GM19397 (cell line): ENCODE data around the gene LRRC8D.
A peak's percentile ranks its signal among the peaks of the same experiment; 100 is the strongest.

ENCODE experiments used
- ATAC-seq: cut with Tn5 transposase; IDR thresholded peaks from one replicate; pipeline ENCODE4 v1.9.1; 2021; ENCODE audit warnings: mild to moderate bottlenecking, moderate library complexity; ENCODE audit not compliant: unreplicated experiment

The LRRC8D gene

GRCh38 chr1:89934461-89934860 lies 113.6 kb downstream of the LRRC8D start:
- ATAC-seq, result no peak

- no peak for ATAC-seq
Observed at GRCh38 chr1:89935235-89935634, 114.4 kb downstream of the LRRC8D start.

- ATAC-seq, result no peak
Observed at GRCh38 chr1:89936694-89937093, 115.9 kb downstream of the LRRC8D start.

- ATAC-seq, result no peak
Observed at GRCh38 chr1:89938171-89939055, 117.6 kb downstream of the LRRC8D start.

GRCh38 chr1:89939059-89939570 lies 118.3 kb downstream of the LRRC8D start:
- ATAC-seq, result no peak

- no peak for ATAC-seq
Observed at GRCh38 chr1:89939693-89940438, 119.0 kb downstream of the LRRC8D start.

GRCh38 chr1:89941110-89941766 lies 120.4 kb downstream of the LRRC8D start:
- no peak for ATAC-seq

GRCh38 chr1:89942014-89942413 lies 121.2 kb downstream of the LRRC8D start:
- ATAC-seq, result no peak

GRCh38 chr1:89942825-89943658 lies 122.2 kb downstream of the LRRC8D start:
- ATAC-seq, result no peak

GRCh38 chr1:89943846-89944781 lies 123.3 kb downstream of the LRRC8D start:
- no peak for ATAC-seq

- ATAC-seq, result peak; percentile 82
Observed at GRCh38 chr1:89945852-89946476, 125.1 kb downstream of the LRRC8D start.

GRCh38 chr1:89946532-89946931 lies 125.7 kb downstream of the LRRC8D start:
- no peak for ATAC-seq

- no peak for ATAC-seq
Observed at GRCh38 chr1:89948722-89949345, 128.0 kb downstream of the LRRC8D start.

- no peak for ATAC-seq
Observed at GRCh38 chr1:89949991-89950624, 129.3 kb downstream of the LRRC8D start.

- ATAC-seq, result no peak
Observed at GRCh38 chr1:89950703-89951102, 129.9 kb downstream of the LRRC8D start.

- ATAC-seq, result no peak
Observed at GRCh38 chr1:89951766-89952604, 131.2 kb downstream of the LRRC8D start.

- ATAC-seq, result no peak
Observed at GRCh38 chr1:89952605-89953130, 131.8 kb downstream of the LRRC8D start.
